A673 (cell line): ENCODE results near the gene KREMEN1. TPM values are rescaled to one million over a fixed set of nuclear protein-coding genes. Genes with fewer than 3 reads are reported as not detected.

Experiments
- BruUV-seq: library from RNA; stranded (reverse); fragments of 400-500 nt; replicated peaks from 2 replicates; lab custom pipeline; 2021; lab: Mats Ljungman, UMichigan
- CTCF ChIA-PET: fragments of 300-600 bp; sonication (Branson Sonifier 250); formaldehyde crosslinking; loops from one replicate; lab custom pipeline; 2022; ENCODE audit warnings: antibody characterized with exemption; lab: Charles Lee
- POLR2A ChIA-PET: fragments of 300-600 bp; sonication (Branson Sonifier 250); formaldehyde crosslinking; loops from one replicate; lab custom pipeline; 2022; ENCODE audit warnings: antibody characterized with exemption; ENCODE audit not compliant: low non-redundant PET; lab: Charles Lee
- DNase-seq: peaks from one replicate; pipeline ENCODE4 v3.0.0-alpha.2; 2015; ENCODE audit warnings: low spot score
- H3K27ac ChIP-seq: fragments of 200-600 bp; sonication (generic); 2 replicates; pipeline ENCODE4 v1.5.1; 2016; ENCODE audit warnings: mixed run types, low read depth, mild to moderate bottlenecking, mixed read lengths, antibody characterized with exemption, low read length; ENCODE audit not compliant: poor library complexity, severe bottlenecking
- H3K27me3 ChIP-seq: fragments of 200-600 bp; sonication (generic); replicated peaks from 2 replicates; pipeline ENCODE4 v1.6.1; 2017; ENCODE audit warnings: mixed run types, low read depth, mild to moderate bottlenecking, mixed read lengths, antibody characterized with exemption, low read length; ENCODE audit not compliant: insufficient read depth, poor library complexity
- H3K36me3 ChIP-seq: fragments of 200-600 bp; sonication (generic); 2 replicates; pipeline ENCODE4 v1.6.1; 2016; ENCODE audit warnings: mixed run types, mild to moderate bottlenecking, mixed read lengths, antibody characterized with exemption, low read length; ENCODE audit not compliant: insufficient read depth, poor library complexity, severe bottlenecking
- H3K4me1 ChIP-seq: fragments of 200-600 bp; sonication (generic); 2 replicates; pipeline ENCODE4 v1.6.1; 2017; ENCODE audit warnings: mixed run types, mild to moderate bottlenecking, mixed read lengths, antibody characterized with exemption, low read length; ENCODE audit not compliant: insufficient read depth, poor library complexity, severe bottlenecking
- H3K4me3 ChIP-seq: fragments of 200-600 bp; sonication (generic); 2 replicates; pipeline ENCODE4 v1.5.1; 2016; ENCODE audit warnings: low read depth, mixed run types, mild to moderate bottlenecking, mixed read lengths, low read length; ENCODE audit not compliant: poor library complexity, severe bottlenecking
- H3K9me3 ChIP-seq: fragments of 200-600 bp; sonication (generic); 2 replicates; pipeline ENCODE4 v1.6.1; 2016; ENCODE audit warnings: mixed run types, low read depth, mild to moderate bottlenecking, mixed read lengths, antibody characterized with exemption, low read length; ENCODE audit not compliant: poor library complexity, severe bottlenecking
- CTCF ChIP-seq: fragments of 300-800, 200-600 bp; sonication (generic); conservative IDR thresholded peaks from 2 replicates; pipeline ENCODE4 v1.5.1; 2017; ENCODE audit warnings: low read depth, mild to moderate bottlenecking, antibody characterized with exemption, low read length, moderate library complexity, mixed read lengths
- EZH2 ChIP-seq: fragments of 200-600 bp; sonication (generic); IDR thresholded peaks from 2 replicates; pipeline ENCODE4 v1.6.1; 2017; ENCODE audit warnings: borderline replicate concordance, low read depth, mild to moderate bottlenecking, mixed read lengths, antibody characterized with exemption, low read length; ENCODE audit not compliant: poor library complexity, severe bottlenecking
- intact Hi-C: fragments of 100-400 bp; cut with micrococcal nuclease; formaldehyde crosslinking; loops from one replicate; pipeline ENCODE4 v1.10.0; 2022; ENCODE audit not compliant: unreplicated experiment
- total RNA-seq: library from RNA; stranded (reverse); gene quantifications from 2 replicates; pipeline ENCODE4 v1.2.3, GENCODE V29; 2021

KREMEN1 gene
- total RNA-seq, 1 experiment from 2014 or later, result 4.2 TPM

- ChIA-PET POLR2A (no interaction called here), CTCF (no interaction called here)
- no peak overlapping the region for H3K27ac ChIP-seq
- H3K27me3 ChIP-seq, result no peaks in the 10 kb centered on the region
- DNase-seq, result no peak
- no peak for TF ChIP-seq CTCF
- no peak for TF ChIP-seq EZH2
- no TSS peak for BruUV-seq
- no peak overlapping the region for H3K4me3 ChIP-seq
- peaks cover 8% of the 10 kb centered on the region for H3K4me1 ChIP-seq
- H3K9me3 ChIP-seq, result no peaks in the 10 kb centered on the region
- intact Hi-C loops, result no loop called here
- no peaks in the 10 kb centered on the region for H3K36me3 ChIP-seq
Measured at GRCh38 chr22:29114392-29114791, 41.6 kb downstream of the KREMEN1 start.

GRCh38 chr22:29115682-29116288 is 43.0 kb downstream of the KREMEN1 start:
- POLR2A ChIA-PET, result no interaction called here
- CTCF ChIA-PET, result no interaction called here
- intact Hi-C loops, result no loop called here

GRCh38 chr22:29116397-29117123 is 43.7 kb downstream of the KREMEN1 start:
- no peaks in the 10 kb centered on the region for H3K4me1 ChIP-seq
- H3K4me3 ChIP-seq, result no peak overlapping the region
- ChIA-PET POLR2A (no interaction called here), CTCF (no interaction called here)
- no peaks in the 10 kb centered on the region for H3K36me3 ChIP-seq
- no peak overlapping the region for H3K27ac ChIP-seq
- no TSS peak for BruUV-seq
- H3K9me3 ChIP-seq, result no peaks in the 10 kb centered on the region
- no peak for DNase-seq
- intact Hi-C loops, result no loop called here
- no peak for TF ChIP-seq CTCF
- TF ChIP-seq EZH2, result no peak
- no peaks in the 10 kb centered on the region for H3K27me3 ChIP-seq

More at GRCh38 chr22:29115682-29116288, 43.0 kb downstream of the KREMEN1 start:
- TF ChIP-seq CTCF, result no peak
- TF ChIP-seq EZH2, result no peak
- no peak for DNase-seq
- Histone ChIP-seq H3K4me1 (no peaks in the 10 kb centered on the region), H3K9me3 (no peaks in the 10 kb centered on the region), H3K27ac (no peak overlapping the region), H3K27me3 (no peaks in the 10 kb centered on the region), H3K4me3 (no peak overlapping the region), H3K36me3 (no peaks in the 10 kb centered on the region)
- no TSS peak for BruUV-seq
